ENCODE results near the gene ZNF865.

ZNF865 gene

GRCh38 chr19:55609326-55609725, 3.9 kb downstream of the ZNF865 start:
- DNase-seq = no peak

- DNase-seq = no peak
These were observed 6.0 kb downstream of the ZNF865 start for GRCh38 chr19:55611300-55611982.

DNA sequence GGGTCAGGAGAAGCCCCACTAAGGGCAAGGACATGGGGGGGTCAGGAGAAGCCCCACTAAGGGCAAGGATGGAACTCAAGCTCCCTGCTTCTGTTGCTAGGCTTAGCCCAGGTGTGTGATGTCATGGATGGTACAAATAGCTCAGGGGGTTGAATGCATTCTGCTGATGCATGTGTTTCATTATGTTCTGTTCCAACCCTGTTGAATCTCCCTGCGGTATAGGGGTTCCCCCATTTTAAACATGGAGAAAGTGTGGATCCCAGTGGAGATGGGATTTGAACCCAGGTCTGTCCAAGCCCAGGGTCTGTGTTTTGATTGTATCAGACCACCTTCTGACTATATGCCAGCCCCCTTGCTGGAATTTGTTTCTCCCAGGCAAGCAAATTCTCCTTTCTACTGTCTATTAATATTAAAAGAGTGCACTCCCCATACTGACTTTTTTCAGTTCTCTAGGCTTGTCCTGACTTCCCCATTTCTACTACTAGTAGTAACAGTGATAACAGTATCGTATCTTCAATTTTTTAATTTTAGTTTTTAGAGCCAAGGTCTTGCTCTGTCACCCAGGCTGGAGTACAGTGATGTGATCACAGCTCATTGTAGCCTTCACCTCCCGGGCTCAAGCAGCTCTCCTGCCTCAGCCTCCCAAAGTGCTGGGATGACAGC, 6.7 kb downstream of the ZNF865 start:
- DNase-seq = no peak

DNA sequence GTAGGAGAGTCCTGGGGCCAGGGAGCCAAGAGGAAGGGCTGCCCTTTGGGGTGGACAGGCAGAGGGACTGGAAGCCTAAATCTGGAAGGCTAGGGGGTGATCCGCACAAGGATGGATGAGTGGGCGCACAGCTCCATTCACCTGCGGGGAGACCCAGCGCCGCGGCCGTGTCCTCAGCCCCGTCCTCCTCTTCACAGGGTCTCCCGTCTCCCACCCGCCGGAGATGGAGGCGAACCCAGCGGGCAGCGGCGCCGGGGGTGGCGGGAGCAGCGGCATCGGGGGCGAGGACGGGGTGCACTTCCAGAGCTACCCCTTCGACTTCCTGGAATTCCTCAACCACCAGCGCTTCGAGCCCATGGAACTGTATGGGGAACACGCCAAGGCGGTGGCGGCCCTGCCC, 7.9 kb downstream of the ZNF865 start:
- DNase-seq = no peak

- no peak for DNase-seq
These were observed 8.7 kb downstream of the ZNF865 start for GRCh38 chr19:55613930-55614710.

DNA sequence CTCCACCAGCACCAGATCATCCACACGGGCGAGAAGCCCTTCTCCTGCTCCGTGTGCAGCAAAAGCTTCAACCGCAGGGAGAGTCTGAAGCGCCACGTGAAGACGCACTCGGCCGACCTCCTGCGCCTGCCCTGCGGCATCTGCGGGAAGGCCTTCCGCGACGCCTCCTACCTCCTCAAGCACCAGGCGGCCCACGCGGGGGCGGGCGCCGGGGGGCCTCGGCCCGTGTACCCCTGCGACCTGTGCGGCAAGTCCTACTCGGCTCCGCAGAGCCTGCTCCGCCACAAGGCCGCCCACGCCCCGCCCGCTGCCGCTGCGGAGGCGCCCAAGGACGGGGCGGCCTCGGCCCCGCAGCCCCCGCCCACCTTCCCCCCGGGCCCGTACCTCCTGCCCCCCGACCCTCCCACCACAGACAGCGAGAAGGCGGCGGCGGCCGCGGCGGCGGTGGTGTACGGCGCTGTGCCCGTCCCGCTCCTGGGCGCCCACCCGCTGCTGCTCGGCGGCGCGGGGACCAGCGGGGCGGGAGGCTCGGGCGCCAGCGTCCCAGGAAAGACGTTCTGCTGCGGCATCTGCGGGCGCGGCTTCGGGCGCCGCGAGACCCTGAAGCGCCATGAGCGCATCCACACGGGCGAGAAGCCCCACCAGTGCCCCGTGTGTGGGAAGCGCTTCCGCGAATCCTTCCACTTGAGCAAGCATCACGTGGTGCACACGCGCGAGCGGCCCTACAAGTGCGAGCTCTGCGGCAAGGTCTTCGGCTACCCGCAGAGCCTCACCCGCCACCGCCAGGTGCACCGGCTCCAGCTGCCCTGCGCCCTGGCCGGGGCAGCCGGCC, 9.5 kb downstream of the ZNF865 start:
- DNase-seq = no peak

GRCh38 chr19:55615543-55616394, 10.3 kb downstream of the ZNF865 start:
- DNase-seq = no peak

GRCh38 chr19:55616395-55616875, 11.0 kb downstream of the ZNF865 start:
- no peak for DNase-seq

GRCh38 chr19:55617426-55617825, 12.0 kb downstream of the ZNF865 start:
- DNase-seq = no peak

- DNase-seq = no peak
These were observed 13.0 kb downstream of the ZNF865 start for GRCh38 chr19:55618426-55618825.

GRCh38 chr19:55619286-55619685, 13.8 kb downstream of the ZNF865 start:
- DNase-seq = no peak

GRCh38 chr19:55620410-55621204, 15.2 kb downstream of the ZNF865 start:
- no peak for DNase-seq

- DNase-seq = no peak
These were observed 15.8 kb downstream of the ZNF865 start for GRCh38 chr19:55621205-55621672.

DNA sequence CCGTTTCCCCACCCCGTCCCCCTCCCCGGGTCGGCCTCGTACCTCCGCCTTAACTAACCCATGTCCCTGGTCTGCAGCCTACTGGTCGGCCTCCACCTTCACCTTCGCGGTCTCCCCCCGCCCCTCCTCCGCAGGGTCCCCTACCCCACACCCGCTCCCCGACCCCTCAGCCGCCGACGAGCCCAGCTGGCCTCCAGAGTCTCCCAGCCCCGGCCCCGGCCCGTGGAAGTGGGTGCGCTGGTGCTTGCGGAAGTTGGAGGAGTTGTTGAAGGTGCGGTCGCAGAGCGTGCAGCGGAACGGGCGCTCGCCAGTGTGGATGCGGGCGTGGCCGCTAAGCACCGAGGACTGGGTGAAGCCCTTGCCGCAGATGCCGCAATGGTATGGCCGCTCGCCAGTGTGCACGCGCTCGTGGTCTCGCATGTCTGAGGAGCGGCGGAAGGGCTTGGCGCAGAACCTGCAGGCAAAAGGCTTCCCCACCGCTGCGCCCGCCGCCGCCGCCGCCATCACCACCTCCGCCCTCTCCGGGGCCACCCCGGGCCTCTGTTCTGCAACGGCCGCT, 16.3 kb downstream of the ZNF865 start:
- DNase-seq = no peak

- DNase-seq = no peak
These were observed 17.0 kb downstream of the ZNF865 start for GRCh38 chr19:55622242-55622969.

- no peak for DNase-seq
These were observed 17.7 kb downstream of the ZNF865 start for GRCh38 chr19:55623130-55623529.

DNA sequence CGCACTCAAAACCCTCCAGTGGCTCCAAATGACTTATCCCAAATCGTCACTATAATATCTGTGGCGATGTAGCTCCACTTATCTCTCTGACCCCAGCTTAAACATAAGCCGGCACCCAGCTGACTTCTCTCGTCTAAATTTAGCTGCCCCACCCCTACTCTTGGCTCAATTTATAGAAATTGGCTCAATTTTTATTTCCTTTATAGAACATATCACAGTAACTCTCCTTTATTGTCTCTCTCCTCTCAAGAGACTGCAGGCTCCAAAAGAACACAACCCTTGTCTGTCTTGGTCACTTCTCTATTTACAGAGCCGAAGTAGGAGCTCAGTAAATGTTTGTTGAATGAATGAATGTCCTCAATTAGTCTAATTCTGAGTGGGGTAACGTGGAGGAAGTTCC, 18.1 kb downstream of the ZNF865 start:
- DNase-seq = no peak

- DNase-seq = peak; percentile 94
These were observed 18.9 kb downstream of the ZNF865 start, which contains the start of gene ZNF784 for GRCh38 chr19:55624109-55625003. ZNF784 (minus strand) TSS chr19:55624566; CDS start chr19:55624561, 5 bp downstream.

DNA sequence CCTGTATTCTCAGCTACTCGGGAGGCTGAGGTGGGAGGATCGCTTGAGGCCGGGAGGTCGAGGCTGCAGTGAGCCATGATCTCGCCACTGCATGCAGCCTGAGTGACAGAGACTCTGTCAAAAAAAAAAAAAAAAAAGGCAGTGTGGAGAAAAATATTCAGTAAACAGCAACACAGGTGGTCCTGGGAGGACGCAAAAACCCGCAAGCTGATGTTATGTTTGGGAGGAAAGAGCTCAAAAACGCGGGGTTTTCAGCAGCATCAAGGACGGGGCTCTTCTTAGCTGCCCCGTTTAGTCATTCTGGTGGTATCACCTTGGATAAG, 19.5 kb downstream of the ZNF865 start:
- no peak for DNase-seq
